CD4-positive, alpha-beta T cell treated with Interleukin-6 at 100 ng/mL for 8 hours (primary cell): ENCODE results near the gene HHIP.

Experiments
- DNase-seq: peaks from one replicate; pipeline ENCODE4 v3.0.0-alpha.2; 2020; ENCODE audit warnings: mixed read lengths, low spot score

Gene HHIP

GRCh38 chr4:144709793-144710525, 64.0 kb downstream of the HHIP start:
- DNase-seq = no peak

DNA sequence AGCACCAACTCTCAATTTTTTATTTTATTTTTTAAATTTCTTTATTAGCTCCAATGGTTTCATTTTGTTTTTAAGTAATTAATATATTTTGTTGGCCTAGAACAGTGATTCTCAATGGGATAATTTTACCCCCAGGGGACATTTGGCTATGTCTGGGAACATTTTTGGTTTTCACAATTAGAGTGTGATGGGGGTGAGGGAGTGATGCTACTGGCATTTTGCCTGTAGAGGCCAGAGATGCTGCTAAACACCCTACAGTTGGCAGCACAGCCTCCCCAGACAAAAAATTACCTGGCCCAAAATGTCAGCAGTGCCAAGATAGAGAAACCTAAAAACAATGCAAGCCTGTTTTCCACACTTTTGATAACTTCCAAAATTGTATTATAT, 64.6 kb downstream of the HHIP start:
- DNase-seq = no peak

DNA sequence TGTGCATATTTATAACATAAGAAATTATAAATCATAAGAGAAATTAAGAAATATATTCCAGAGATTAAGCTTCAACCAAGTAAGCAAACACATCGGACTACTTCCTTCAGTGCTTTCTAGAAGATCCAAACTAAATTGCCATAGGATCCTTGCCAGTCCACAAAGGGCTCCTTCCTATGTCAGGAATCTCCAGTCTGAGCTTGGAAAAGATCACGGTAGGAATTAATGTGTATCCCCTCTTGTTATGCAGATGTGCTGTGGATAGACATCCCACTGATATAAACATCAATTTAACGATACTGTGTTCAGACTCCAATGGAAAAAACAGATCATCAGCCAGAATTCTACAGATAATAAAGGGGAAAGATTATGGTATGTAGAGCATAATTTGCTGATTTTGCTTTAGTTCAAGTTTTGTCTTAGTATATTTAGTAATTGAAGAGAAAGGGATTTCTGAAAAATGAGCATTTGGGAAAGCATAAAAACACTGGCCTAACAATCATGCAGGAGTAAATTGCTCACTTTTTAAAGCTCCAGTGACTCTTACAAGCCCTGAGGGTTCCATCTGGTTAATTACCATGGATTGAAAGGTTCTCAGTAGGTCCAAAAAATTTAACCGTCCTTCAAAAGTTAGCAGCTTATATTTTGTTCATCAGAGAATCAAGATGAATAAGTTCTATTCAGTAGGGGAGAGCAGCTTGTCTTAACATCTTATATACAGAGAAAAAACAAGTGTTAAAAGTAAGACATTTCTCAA, 65.9 kb downstream of the HHIP start:
- DNase-seq = no peak

GRCh38 chr4:144712775-144713174, 66.8 kb downstream of the HHIP start:
- DNase-seq = no peak

DNA sequence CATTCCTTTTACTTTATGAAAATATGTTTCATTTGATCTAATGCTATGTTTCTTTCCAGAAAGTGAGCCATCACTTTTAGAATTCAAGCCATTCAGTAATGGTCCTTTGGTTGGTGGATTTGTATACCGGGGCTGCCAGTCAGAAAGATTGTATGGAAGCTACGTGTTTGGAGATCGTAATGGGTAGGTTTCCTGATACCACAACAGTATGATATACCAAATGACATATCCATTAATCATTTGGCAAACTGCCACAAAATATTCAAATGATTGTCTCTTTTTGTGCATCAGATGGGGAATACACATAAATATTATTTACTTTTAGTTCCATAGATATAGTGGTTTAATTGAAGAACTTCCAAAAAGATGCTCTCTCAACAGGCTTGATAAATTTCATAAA, 68.2 kb downstream of the HHIP start:
- no peak for DNase-seq

DNA sequence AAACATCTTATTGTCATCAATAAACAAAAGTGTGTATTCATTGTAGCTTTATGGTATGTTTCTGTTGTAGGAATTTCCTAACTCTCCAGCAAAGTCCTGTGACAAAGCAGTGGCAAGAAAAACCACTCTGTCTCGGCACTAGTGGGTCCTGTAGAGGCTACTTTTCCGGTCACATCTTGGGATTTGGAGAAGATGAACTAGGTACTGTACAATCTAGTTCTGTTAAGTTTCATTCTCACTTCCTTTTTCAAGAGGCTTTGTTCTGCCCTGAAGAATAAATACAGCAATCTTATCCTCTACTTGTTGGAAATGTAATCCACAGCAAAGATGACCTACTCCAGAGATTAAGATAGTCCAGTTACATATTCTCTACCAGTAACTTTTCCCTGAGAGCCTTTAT, 69.3 kb downstream of the HHIP start:
- no peak for DNase-seq

- DNase-seq = no peak
These were observed 70.8 kb downstream of the HHIP start for GRCh38 chr4:144716778-144717177.

DNA sequence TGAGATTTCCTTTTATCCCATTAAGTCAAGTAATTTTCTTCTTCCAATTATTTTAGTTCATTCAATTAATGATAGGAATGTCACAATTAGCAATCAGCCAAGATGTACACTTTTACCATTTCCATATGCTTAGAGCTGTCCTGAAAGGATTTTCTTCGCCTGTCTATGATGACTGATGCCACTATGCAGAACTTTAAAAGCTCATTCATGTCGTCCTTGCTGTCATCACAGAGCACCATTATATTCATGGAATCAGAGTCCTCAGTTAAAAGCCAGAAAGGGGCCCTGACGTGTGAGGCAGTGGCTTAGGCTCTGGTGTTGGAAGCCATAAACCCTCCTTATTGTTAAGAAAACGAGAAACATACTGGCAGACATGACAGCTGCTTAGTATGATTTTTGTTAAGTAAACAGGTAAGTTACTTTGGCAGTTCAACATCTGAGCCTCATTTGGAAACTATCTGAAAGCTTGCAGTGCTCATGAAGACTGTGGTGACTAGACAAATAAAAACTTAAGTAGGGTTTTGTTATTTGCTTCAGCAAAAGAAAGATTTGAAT, 73.1 kb downstream of the HHIP start:
- DNase-seq = no peak

GRCh38 chr4:144720491-144720890, 74.5 kb downstream of the HHIP start:
- no peak for DNase-seq

- DNase-seq = no peak
These were observed 76.0 kb downstream of the HHIP start for GRCh38 chr4:144721994-144722393.

- no peak for DNase-seq
These were observed 77.5 kb downstream of the HHIP start for GRCh38 chr4:144723471-144723870.

DNA sequence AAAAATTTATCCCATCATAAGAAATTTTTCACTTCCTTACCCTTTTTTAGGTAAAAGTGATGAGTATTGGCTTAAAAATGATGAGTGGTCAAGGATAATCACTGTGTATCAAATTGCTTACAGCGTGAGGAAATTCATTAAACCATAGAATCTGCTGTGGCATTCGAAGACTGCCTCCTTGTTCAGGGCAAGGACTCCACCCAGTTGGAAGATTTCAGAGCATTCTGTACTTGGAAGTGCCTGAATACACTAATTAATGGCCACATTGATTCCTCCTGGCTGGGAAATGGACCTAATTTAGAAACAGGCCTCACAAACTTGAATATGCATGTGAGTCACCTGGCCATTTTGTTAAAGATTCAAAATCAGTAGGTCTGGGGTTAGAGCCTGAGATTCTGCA, 83.2 kb downstream of the HHIP start:
- no peak for DNase-seq

GRCh38 chr4:144732584-144733428, 86.8 kb downstream of the HHIP start:
- no peak for DNase-seq

DNA sequence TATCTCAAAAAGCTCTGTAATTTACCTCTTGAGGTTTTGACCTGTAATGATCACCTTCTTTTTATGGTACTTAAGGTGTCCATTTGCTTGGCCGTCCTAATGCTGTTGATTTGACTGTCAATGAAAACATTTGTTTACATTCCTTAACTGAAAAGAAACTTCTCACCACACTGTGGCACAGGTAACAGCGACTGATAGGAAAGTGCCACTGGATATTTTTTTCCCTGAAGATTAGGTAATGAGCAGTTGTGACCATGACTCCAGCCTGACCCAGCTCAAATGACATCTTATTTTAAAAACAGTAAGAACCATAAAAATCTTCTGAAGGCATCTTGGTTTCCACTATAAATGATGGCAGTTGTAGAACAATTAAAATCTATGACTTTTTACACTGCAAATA, 87.6 kb downstream of the HHIP start:
- no peak for DNase-seq

DNA sequence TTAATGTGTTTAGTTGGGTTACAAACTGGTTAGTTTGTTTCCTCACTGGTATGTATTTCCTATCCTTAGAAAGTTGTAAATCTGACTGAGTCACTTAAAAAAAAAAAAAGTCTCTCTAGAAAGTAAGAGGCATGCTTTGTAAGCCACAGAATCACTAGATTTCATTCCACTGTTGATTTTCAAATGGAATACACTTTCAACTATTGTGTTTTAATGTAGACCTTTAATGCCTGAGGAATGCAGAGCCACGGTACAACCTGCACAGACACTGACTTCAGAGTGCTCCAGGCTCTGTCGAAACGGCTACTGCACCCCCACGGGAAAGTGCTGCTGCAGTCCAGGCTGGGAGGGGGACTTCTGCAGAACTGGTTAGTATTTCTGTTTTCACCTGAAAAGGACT, 88.6 kb downstream of the HHIP start:
- no peak for DNase-seq

DNA sequence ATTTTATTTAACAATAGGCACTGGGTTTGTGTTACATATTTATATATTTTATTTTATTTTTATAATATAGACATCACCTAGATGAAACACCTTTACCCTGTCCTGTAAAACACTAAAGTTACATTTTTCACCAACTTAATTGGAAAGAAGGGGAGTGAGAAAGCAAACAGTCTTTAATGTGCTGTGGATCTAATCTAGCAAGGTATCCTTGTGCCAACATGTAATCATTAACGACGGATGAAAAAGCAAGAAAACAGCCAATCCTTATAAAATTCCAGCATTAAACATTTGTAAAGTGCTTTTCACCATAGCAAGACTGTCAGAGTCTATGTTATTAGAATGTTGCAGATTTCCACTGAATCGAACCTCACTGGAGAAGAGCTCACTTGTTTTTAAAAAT, 92.7 kb downstream of the HHIP start:
- no peak for DNase-seq

DNA sequence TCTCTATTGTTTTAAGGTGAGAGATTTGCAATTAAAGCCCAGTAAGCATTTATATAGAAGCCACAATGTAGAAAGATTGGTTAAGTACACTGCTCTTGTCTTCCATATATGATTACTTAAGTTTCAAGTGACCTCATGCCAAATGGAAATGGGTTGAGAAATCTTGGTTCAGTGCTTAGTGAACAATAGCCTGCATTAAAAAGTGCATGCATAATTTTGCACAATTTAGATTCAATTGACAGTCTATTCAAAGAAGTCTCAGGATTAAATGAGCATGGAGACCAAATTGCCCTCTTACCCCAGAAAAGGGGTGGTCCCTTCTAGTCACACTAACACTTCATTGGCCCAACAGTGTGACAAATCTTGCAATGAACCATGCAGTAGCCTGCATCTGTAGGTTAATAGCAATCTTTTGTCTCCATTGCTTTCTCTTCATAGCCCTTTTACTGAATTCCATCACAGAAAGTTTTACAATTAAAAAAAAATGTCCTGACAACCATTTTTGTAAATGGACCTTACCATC, 93.6 kb downstream of the HHIP start:
- DNase-seq = no peak

DNA sequence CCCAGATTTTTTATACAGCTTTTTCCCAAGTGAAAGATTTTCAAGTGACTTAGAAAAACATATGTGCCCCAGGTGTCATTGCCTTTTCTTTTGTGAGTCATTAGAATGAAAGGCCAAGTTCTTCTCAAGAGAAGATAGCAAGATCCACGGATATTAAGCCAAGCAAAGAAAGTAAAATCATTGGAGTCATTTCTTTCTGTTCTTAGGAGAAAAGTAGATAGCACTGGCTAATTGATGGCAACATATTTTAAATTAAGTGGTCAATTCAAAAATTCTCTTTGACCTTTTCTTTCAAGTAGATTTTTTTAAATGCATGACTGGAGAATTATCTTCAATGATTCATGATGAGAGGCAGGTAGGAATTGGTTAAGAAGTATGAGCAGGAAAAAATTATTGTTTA, 94.4 kb downstream of the HHIP start:
- no peak for DNase-seq

DNA sequence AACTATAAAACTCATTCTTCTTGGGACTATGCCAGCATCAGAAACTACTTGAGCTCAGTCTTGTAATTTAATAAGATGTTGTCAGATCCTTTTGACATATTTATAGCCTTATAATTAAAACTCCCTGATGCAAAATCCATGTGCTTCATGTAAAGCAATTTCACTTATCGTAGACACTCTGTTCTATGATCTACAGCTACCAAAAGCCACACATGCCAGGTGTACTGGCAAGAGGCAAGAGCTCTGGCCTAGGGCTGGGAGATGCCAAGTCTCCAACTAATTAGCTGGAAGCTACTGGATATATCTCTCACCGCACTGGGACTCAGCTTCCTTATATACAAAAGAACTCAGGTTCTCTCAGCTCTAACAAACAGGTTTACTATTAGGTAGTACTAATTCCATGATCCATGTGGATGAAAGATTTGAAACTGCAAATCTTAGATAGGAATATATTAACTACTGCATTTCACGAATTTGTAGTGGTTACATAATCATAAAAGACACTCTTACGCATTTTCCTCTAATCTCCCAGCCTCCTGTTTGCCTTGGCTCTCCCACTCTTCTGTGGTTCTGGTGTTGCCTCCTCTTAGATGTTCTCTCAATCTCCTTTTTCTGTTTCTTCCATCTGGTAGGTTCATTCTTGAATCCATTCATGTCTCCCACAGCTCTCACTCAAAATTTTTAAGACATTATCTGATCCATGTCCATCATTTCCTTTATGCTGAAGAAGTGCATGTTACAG, 103.0 kb downstream of the HHIP start:
- DNase-seq = no peak

DNA sequence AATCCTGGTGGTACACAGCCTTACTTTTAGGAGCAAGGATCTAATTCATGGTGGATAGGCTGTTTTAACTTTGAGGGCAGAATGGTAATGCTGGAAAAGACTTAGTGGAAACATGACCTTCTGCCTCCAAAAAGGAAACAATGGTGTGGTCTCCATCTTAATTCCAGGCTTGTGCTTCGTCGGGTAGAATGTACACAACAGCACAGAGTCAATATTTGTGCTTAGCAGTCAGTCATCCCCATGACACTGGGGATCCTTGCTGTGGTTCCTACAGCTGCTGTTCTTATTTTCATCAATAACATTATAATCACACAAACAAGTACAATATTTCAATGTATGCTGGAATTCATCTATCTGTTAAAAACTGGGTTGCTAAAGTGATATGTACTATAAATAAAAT, 104.4 kb downstream of the HHIP start:
- DNase-seq = no peak

DNA sequence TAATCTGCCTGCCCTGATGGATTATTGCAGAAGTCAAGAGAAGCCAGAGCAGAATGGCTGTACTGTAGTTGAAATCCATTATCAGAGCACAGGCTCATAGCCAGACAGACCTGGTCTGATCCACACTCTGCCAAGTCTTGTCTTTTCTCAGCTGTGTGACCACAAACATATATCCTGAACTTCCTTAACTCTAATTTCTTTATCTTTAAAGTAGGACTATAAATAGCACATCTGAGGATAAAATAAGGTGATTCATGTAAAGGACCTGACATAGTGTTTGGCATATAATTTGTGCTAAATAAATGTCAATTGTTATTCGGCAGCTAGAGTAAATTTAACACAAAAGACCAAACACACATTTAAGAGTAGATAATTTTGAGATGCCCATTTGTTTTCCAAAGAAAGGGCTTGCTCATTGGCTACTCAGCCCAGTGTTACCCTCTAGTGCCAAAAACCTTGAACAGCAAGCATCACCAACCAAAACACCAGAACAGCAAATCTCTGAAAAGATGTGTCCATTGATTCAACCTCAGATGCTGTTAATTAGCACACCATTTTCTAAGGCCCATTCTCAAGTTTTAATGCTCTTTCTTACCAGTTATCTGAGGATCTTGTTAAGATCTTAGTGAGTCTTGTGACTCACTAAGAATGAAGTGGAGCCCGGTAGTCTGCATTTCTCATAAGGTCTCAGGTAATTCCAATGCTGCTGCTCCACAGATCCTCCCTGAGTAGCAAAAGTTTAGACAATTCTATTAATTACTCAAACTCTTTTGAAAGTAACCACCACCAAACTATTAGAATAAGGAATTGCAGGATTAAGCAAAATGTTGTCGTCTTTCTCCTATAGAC, 108.8 kb downstream of the HHIP start:
- no peak for DNase-seq
